HEK293T (cell line): Measurements from ENCODE around the gene TPD52L1.

Experiments used
- BHLHE40 ChIP-seq: fragments of 450-650 bp; IDR thresholded peaks from 2 replicates; pipeline ENCODE4 v1.6.1; 2016; ENCODE audit warnings: mild to moderate bottlenecking, moderate library complexity, borderline replicate concordance
- SP1 ChIP-seq: fragments of 450-650 bp; IDR thresholded peaks from 2 replicates; pipeline ENCODE4 v1.6.1; 2017
- SUZ12 ChIP-seq: fragments of 450-650 bp; IDR thresholded peaks from 2 replicates; pipeline ENCODE4 v1.6.1; 2016; ENCODE audit warnings: mild to moderate bottlenecking

DNA sequence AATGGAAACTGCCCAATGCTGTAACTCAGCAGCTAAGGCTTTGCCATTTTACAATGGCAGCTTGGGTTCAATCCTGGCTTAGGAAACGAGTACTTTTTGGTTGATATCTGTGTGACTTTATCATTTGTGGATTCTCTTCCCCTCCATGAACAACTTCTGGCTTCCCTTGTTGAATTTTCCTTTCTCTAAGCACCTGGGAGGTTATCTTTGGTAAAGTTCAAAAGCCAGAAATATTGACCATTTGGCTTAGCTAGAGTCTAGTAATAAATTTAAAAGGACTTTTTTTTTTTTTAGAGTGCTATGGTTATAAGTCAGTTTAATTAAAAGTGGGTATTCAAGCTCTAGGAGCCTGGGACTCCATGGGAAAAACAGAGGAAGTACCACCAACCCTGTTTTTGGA is 31.7 kb upstream of the TPD52L1 start:
- TF ChIP-seq BHLHE40 (no peak), SP1 (no peak), SUZ12 (no peak)
